ENCODE results near the gene HIC2.
"Not testable (repeated sequence)": the region's sequence is repeated elsewhere in the genome, so short reads cannot be mapped to it uniquely, and the experiment has no call there.

DNA sequence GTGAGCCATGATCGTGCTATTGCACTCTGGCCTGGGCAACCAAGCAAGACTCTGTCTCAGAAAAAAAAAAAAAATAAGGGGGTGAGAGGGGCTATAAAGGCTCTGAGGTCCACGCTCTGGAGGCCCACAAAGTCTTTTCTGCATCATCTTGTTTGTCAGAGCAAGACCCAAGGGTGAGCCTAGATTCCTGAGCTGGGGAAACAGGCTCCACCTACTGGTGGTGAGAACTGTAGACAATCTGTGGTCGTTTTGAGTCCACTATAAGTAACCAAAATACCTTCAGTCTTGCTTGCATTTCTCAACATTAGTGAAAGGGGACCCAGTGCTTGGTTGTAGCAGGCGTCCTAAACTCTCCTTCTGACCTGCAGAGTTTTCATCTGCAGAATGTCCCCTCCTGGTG is 45.5 kb downstream of the HIC2 start:
- TF ChIP-seq, protein P1, sequence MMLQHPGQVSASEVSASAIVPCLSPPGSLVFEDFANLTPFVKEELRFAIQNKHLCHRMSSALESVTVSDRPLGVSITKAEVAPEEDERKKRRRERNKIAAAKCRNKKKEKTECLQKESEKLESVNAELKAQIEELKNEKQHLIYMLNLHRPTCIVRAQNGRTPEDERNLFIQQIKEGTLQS (CRISPR knock-in tag; conservative IDR thresholded peaks at IDR 0.05) = not testable (repeated sequence)
- TF ChIP-seq, protein P2, sequence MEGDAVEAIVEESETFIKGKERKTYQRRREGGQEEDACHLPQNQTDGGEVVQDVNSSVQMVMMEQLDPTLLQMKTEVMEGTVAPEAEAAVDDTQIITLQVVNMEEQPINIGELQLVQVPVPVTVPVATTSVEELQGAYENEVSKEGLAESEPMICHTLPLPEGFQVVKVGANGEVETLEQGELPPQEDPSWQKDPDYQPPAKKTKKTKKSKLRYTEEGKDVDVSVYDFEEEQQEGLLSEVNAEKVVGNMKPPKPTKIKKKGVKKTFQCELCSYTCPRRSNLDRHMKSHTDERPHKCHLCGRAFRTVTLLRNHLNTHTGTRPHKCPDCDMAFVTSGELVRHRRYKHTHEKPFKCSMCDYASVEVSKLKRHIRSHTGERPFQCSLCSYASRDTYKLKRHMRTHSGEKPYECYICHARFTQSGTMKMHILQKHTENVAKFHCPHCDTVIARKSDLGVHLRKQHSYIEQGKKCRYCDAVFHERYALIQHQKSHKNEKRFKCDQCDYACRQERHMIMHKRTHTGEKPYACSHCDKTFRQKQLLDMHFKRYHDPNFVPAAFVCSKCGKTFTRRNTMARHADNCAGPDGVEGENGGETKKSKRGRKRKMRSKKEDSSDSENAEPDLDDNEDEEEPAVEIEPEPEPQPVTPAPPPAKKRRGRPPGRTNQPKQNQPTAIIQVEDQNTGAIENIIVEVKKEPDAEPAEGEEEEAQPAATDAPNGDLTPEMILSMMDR (IDR thresholded peaks at IDR 0.05) = not testable (repeated sequence)
- TF ChIP-seq, protein P3, sequence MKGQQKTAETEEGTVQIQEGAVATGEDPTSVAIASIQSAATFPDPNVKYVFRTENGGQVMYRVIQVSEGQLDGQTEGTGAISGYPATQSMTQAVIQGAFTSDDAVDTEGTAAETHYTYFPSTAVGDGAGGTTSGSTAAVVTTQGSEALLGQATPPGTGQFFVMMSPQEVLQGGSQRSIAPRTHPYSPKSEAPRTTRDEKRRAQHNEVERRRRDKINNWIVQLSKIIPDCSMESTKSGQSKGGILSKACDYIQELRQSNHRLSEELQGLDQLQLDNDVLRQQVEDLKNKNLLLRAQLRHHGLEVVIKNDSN (CRISPR knock-in tag; IDR thresholded peaks at IDR 0.05) = not testable (repeated sequence)
- not testable (repeated sequence) for TF ChIP-seq HMGA2 (CRISPR knock-in tag; IDR thresholded peaks at IDR 0.05); NR3C1 (CRISPR knock-in tag; conservative IDR thresholded peaks at IDR 0.05; ENCODE audit: low read depth)
- TF ChIP-seq, protein P4, sequence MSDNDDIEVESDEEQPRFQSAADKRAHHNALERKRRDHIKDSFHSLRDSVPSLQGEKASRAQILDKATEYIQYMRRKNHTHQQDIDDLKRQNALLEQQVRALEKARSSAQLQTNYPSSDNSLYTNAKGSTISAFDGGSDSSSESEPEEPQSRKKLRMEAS (CRISPR knock-in tag; IDR thresholded peaks at IDR 0.05) = not testable (repeated sequence)
- TF ChIP-seq, protein P5, sequence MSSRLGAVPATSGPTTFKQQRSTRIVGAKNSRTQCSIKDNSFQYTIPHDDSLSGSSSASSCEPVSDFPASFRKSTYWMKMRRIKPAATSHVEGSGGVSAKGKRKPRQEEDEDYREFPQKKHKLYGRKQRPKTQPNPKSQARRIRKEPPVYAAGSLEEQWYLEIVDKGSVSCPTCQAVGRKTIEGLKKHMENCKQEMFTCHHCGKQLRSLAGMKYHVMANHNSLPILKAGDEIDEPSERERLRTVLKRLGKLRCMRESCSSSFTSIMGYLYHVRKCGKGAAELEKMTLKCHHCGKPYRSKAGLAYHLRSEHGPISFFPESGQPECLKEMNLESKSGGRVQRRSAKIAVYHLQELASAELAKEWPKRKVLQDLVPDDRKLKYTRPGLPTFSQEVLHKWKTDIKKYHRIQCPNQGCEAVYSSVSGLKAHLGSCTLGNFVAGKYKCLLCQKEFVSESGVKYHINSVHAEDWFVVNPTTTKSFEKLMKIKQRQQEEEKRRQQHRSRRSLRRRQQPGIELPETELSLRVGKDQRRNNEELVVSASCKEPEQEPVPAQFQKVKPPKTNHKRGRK (CRISPR knock-in tag; IDR thresholded peaks at IDR 0.05; ENCODE audit: borderline replicate concordance) = not testable (repeated sequence)
- TF ChIP-seq, protein P6, sequence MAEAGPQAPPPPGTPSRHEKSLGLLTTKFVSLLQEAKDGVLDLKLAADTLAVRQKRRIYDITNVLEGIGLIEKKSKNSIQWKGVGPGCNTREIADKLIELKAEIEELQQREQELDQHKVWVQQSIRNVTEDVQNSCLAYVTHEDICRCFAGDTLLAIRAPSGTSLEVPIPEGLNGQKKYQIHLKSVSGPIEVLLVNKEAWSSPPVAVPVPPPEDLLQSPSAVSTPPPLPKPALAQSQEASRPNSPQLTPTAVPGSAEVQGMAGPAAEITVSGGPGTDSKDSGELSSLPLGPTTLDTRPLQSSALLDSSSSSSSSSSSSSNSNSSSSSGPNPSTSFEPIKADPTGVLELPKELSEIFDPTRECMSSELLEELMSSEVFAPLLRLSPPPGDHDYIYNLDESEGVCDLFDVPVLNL (CRISPR knock-in tag; IDR thresholded peaks at IDR 0.05; ENCODE audit: borderline replicate concordance, low read depth) = not testable (repeated sequence)
